ENCODE results near the gene POLR3F.
"Not testable (repeated sequence)": the region's sequence is repeated elsewhere in the genome, so short reads cannot be mapped to it uniquely, and the experiment has no call there.

Gene POLR3F

DNA sequence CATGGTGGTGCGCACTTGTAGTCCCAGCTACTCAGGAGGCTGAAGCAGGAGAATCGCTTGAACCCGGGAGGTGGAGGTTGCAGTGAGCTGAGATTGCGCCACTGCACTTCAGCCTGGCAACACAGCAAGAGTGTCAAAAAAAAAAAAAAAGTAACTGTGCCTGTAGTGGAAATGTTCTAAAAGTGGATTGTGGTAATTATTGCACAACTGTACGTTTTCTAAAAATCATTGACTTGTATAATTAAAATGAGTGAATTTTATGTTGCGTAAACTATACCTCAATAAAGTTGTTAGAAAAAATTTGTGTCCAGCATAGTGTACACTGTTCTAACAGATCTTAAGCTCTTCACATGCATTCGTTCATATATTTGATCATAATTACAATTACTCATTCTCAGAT lies 46.0 kb downstream of the POLR3F start:
- Histone ChIP-seq H3K36me3 (ENCODE audit: insufficient read depth, low read length) (peaks cover 52% of the 10 kb centered on the region), H3K4me1 (ENCODE audit: insufficient read depth, low read length) (no peaks in the 10 kb centered on the region)

DNA sequence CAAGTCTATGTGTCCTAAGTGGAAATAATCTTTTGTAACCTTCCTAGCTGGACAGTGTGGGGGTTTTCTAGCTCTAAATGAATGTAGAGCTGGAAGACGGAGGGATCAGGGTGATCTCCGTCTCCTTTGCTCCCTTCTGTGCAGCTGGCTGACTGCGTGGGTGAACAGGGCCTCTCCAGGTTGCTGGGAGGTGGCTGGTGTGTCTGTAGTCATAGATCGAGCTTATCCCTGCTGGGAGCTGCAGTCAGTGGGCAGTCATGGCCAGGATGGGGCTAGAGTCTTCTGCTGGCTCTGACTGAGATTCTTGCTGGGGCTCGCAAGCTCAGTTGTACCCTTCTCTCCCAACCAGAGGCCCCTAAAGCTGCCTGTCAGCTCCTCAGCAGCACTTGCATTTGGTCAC lies 46.9 kb downstream of the POLR3F start:
- H3K4me3 ChIP-seq (ENCODE audit: low read length), result no peak overlapping the region
- no peaks in the 10 kb centered on the region for H3K27me3 ChIP-seq (ENCODE audit: insufficient read depth, low read length)
- no peak overlapping the region for H2AFZ ChIP-seq (ENCODE audit: low read depth, low read length)
- H3K9me3 ChIP-seq (ENCODE audit: low read length), result no peaks in the 10 kb centered on the region
- peaks cover 52% of the 10 kb centered on the region for H3K36me3 ChIP-seq (ENCODE audit: insufficient read depth, low read length)
- H3K4me1 ChIP-seq (ENCODE audit: insufficient read depth, low read length), result no peaks in the 10 kb centered on the region

More for the DNA sequence above, 46.0 kb downstream of the POLR3F start:
- H3K4me3 ChIP-seq (ENCODE audit: low read length), result no peak overlapping the region
- H3K9me3 ChIP-seq (ENCODE audit: low read length), result no peaks in the 10 kb centered on the region
- H3K27me3 ChIP-seq (ENCODE audit: insufficient read depth, low read length), result no peaks in the 10 kb centered on the region
- no peak overlapping the region for H2AFZ ChIP-seq (ENCODE audit: low read depth, low read length)

DNA sequence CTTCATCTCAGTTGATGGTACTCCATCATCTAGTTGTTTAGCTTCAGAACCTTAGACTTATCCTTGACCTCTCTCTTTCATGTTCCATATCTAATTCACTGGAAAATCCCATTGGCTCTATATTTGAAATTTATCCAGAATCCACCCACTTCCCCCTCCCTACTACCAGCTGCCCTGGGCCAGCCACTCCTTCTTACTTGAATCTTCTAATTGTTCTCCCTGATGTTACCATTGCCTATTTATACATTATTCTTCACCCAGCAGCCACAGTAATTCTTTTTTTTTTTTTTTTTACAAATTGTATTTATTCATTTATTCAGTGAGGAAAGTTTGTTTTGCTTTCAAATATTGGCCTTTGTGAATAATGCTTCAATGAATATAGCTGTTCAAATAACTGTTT lies 48.8 kb downstream of the POLR3F start:
- peaks cover 40% of the 10 kb centered on the region for H3K36me3 ChIP-seq (ENCODE audit: insufficient read depth, low read length)
- no peak overlapping the region for H3K4me3 ChIP-seq (ENCODE audit: low read length)
- H3K27me3 ChIP-seq (ENCODE audit: insufficient read depth, low read length), result no peaks in the 10 kb centered on the region
- H2AFZ ChIP-seq (ENCODE audit: low read depth, low read length), result no peak overlapping the region
- H3K4me1 ChIP-seq (ENCODE audit: insufficient read depth, low read length), result no peaks in the 10 kb centered on the region
- no peaks in the 10 kb centered on the region for H3K9me3 ChIP-seq (ENCODE audit: low read length)

- H3K27me3 ChIP-seq (ENCODE audit: insufficient read depth, low read length); H3K9me3 ChIP-seq (ENCODE audit: low read length); H2AFZ ChIP-seq (ENCODE audit: low read depth, low read length); H3K4me1 ChIP-seq (ENCODE audit: insufficient read depth, low read length); H3K4me3 ChIP-seq (ENCODE audit: low read length): not testable (repeated sequence)
- peaks cover 30% of the 10 kb centered on the region for H3K36me3 ChIP-seq (ENCODE audit: insufficient read depth, low read length)
Observed at GRCh38 chr20:18522066-18522465, 54.9 kb downstream of the POLR3F start.

DNA sequence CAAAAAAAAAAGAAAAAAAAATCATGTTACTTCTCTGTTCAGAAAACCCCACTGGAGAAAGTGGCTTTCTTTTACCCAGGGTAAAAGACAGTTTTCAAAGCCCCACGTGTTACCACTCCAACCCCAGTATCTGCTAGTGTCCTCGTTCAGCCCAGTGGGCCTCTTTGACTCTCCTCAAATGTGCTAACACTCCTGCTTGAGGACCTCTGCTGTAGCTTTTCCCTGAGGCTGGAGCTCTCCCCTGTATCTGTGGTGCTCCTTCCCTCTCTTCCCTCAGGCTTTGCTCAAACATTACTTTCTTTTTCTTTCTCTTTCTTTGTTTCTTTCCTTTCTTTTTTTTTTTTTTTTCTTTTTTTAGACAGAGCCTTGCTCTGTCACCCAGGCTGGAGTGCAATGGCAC lies 55.9 kb downstream of the POLR3F start:
- no peaks in the 10 kb centered on the region for H3K9me3 ChIP-seq (ENCODE audit: low read length)

DNA sequence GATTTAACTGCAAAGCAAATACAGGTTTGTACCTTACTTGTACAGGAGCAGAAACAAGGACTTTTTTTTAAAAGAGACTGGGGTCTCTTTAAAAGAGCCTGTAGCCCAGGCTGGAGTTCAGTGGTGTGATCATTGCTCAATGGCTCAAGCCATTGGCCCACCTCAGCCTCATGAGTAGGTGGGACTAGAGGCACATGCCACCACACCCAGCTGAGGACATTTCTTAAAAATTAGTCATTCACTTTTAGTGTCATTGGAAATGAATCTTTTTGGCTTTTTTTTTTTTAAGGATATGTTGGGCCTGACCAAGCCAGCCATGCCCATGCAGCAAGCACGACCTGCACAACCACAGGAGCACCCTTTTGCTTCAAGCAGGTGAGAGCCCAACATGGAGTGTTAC lies 57.5 kb downstream of the POLR3F start:
- Histone ChIP-seq H3K27me3 (ENCODE audit: insufficient read depth, low read length) (no peaks in the 10 kb centered on the region), H3K4me3 (ENCODE audit: low read length) (no peak overlapping the region), H3K4me1 (ENCODE audit: insufficient read depth, low read length) (no peaks in the 10 kb centered on the region), H3K9me3 (ENCODE audit: low read length) (no peaks in the 10 kb centered on the region), H2AFZ (ENCODE audit: low read depth, low read length) (no peak overlapping the region), H3K36me3 (ENCODE audit: insufficient read depth, low read length) (peaks cover 54% of the 10 kb centered on the region)

More for the DNA sequence above, 55.9 kb downstream of the POLR3F start:
- no peaks in the 10 kb centered on the region for H3K27me3 ChIP-seq (ENCODE audit: insufficient read depth, low read length)
- H3K4me3 ChIP-seq (ENCODE audit: low read length), result no peak overlapping the region
- H3K36me3 ChIP-seq (ENCODE audit: insufficient read depth, low read length), result peaks cover 38% of the 10 kb centered on the region
- no peak overlapping the region for H2AFZ ChIP-seq (ENCODE audit: low read depth, low read length)
- H3K4me1 ChIP-seq (ENCODE audit: insufficient read depth, low read length), result no peaks in the 10 kb centered on the region

DNA sequence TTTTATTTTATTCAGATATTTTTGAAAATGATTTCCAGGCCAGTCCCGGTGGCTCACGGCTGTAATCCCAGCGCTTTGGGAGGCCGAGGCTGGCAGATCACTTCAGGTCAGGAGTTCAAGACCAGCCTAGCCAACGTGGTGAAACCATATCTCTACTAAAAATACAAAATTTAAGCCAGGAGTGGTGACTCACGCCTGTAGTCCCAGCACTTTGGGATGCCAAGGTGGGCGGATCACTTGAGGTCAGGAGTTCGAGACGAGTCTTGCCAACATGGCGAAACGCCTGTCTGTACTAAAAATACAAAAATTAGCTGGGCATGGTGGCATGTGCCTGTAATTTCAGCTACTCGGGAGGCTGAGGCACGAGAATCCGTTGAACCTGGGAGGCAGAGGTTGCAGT lies 59.6 kb downstream of the POLR3F start:
- not testable (repeated sequence) for H3K4me3 ChIP-seq (ENCODE audit: low read length); H2AFZ ChIP-seq (ENCODE audit: low read depth, low read length); H3K9me3 ChIP-seq (ENCODE audit: low read length); H3K27me3 ChIP-seq (ENCODE audit: insufficient read depth, low read length); H3K4me1 ChIP-seq (ENCODE audit: insufficient read depth, low read length)
- H3K36me3 ChIP-seq (ENCODE audit: insufficient read depth, low read length), result peaks cover 70% of the 10 kb centered on the region

- no peaks in the 10 kb centered on the region for H3K4me1 ChIP-seq (ENCODE audit: insufficient read depth, low read length)
- H3K4me3 ChIP-seq (ENCODE audit: low read length), result no peak overlapping the region
- H3K36me3 ChIP-seq (ENCODE audit: insufficient read depth, low read length), result peaks cover 76% of the 10 kb centered on the region
- H3K27me3 ChIP-seq (ENCODE audit: insufficient read depth, low read length), result no peaks in the 10 kb centered on the region
- no peaks in the 10 kb centered on the region for H3K9me3 ChIP-seq (ENCODE audit: low read length)
- no peak overlapping the region for H2AFZ ChIP-seq (ENCODE audit: low read depth, low read length)
Observed at GRCh38 chr20:18527339-18527738, 60.1 kb downstream of the POLR3F start.

DNA sequence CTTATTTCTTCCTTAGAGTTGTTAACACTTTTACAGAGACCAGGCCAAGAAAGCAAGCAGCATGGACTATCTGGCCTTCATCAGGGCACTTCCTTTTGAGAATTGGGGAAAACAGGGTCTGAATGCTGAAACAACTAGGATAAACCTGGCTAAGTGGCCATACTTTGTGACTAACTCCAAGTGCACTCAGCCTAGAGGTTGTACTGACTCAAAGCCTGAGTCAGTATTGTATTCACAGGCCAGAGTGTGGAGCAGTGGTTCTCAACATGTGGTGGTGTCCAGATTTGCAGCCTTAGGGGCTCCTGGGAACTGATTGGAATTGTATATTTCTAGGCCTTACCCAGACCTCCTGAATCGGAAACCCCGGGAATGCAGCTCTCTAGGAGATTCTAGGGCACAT lies 60.6 kb downstream of the POLR3F start:
- H2AFZ ChIP-seq (ENCODE audit: low read depth, low read length), result no peak overlapping the region
- no peaks in the 10 kb centered on the region for H3K4me1 ChIP-seq (ENCODE audit: insufficient read depth, low read length)
- H3K9me3 ChIP-seq (ENCODE audit: low read length), result no peaks in the 10 kb centered on the region
- no peaks in the 10 kb centered on the region for H3K27me3 ChIP-seq (ENCODE audit: insufficient read depth, low read length)
- peaks cover 81% of the 10 kb centered on the region for H3K36me3 ChIP-seq (ENCODE audit: insufficient read depth, low read length)
- no peak overlapping the region for H3K4me3 ChIP-seq (ENCODE audit: low read length)

- Histone ChIP-seq H3K9me3 (ENCODE audit: low read length) (no peaks in the 10 kb centered on the region), H3K27me3 (ENCODE audit: insufficient read depth, low read length) (no peaks in the 10 kb centered on the region), H2AFZ (ENCODE audit: low read depth, low read length) (no peak overlapping the region), H3K36me3 (ENCODE audit: insufficient read depth, low read length) (peaks cover 89% of the 10 kb centered on the region), H3K4me3 (ENCODE audit: low read length) (no peak overlapping the region), H3K4me1 (ENCODE audit: insufficient read depth, low read length) (no peaks in the 10 kb centered on the region)
Observed at GRCh38 chr20:18529041-18529440, 61.9 kb downstream of the POLR3F start.

GRCh38 chr20:18532626-18533025 lies 65.4 kb downstream of the POLR3F start:
- no peaks in the 10 kb centered on the region for H3K4me1 ChIP-seq (ENCODE audit: insufficient read depth, low read length)
- H3K4me3 ChIP-seq (ENCODE audit: low read length), result no peak overlapping the region
- peaks cover 2% of the 10 kb centered on the region for H3K9me3 ChIP-seq (ENCODE audit: low read length)
- no peak overlapping the region for H2AFZ ChIP-seq (ENCODE audit: low read depth, low read length)
- H3K27me3 ChIP-seq (ENCODE audit: insufficient read depth, low read length), result no peaks in the 10 kb centered on the region
- H3K36me3 ChIP-seq (ENCODE audit: insufficient read depth, low read length), result peaks cover 78% of the 10 kb centered on the region

DNA sequence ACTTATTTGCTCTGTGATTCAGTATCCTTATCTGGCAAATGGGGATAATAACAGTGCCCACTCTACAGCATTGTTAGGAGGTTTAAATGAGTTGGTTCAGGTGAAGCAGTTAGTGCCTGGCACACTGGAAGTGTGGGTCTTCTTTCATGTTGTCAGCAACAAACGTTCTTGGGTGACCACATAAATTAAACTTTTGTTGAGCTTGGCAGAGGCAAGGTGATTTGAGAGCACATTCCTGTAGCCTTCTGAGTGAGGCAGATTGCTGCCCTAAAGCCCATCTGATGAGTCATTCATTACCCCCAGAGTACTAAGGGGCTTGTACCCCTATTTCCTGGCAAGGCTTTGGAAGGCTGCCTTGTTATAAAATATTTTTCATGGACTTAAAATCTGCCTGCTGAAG lies 66.3 kb downstream of the POLR3F start:
- Histone ChIP-seq H3K4me3 (ENCODE audit: low read length) (no peak overlapping the region), H3K36me3 (ENCODE audit: insufficient read depth, low read length) (peaks cover 75% of the 10 kb centered on the region), H2AFZ (ENCODE audit: low read depth, low read length) (no peak overlapping the region), H3K9me3 (ENCODE audit: low read length) (peaks cover 2% of the 10 kb centered on the region), H3K27me3 (ENCODE audit: insufficient read depth, low read length) (no peaks in the 10 kb centered on the region), H3K4me1 (ENCODE audit: insufficient read depth, low read length) (no peaks in the 10 kb centered on the region)

DNA sequence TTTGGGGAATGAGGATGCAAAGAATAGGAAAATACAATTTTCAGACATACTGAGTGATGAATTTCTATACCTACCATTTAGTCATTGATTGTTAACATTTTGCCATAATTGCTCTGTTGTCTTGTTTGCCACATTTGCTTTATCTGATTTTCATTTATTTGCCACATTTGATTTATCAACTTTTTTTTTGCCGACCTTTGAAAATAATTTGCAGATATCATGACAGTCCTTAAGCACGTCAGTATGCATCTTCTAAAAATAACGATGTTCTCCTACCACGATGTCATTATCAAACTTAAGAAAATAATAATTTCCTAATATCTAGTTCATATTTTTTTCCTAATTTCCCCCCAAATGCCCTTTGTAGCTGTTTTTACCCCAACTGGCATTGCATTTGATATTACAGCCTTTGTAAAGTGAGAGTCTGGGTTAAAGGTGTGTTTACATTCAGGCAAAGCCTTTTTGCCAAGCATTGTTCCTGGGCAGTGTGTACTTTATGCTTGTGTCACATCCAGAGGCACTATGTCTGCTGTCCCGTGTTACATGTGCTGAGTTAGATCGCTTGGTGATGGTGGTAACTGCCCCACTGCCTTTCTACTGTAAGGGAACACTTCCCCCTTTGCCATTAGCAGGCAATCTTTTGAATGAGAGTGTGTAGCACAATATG lies 66.9 kb downstream of the POLR3F start:
- Histone ChIP-seq H3K9me3 (ENCODE audit: low read length) (peaks cover 2% of the 10 kb centered on the region), H3K27me3 (ENCODE audit: insufficient read depth, low read length) (no peaks in the 10 kb centered on the region), H3K4me1 (ENCODE audit: insufficient read depth, low read length) (no peaks in the 10 kb centered on the region), H3K36me3 (ENCODE audit: insufficient read depth, low read length) (peaks cover 72% of the 10 kb centered on the region), H3K4me3 (ENCODE audit: low read length) (no peak overlapping the region), H2AFZ (ENCODE audit: low read depth, low read length) (no peak overlapping the region)

Measured in neuron (in vitro differentiated cells).